GM12878 (cell line): ENCODE measurements around the gene NELFB. TPM values are rescaled to one million over a fixed set of nuclear protein-coding genes. Genes with fewer than 3 reads are reported as not detected.

Experiments
- ETV6 ChIP-seq, 2 experiments: fragments of 450-650 bp in 1 of 2; IDR thresholded peaks in 1 of 2; conservative IDR thresholded peaks in 1 of 2; 2 replicates each; pipeline ENCODE4 v1.6.1; 2014; ENCODE audit warnings: antibody characterized with exemption in 1 of 2, borderline replicate concordance in 1 of 2, low read depth in 1 of 2, mild to moderate bottlenecking in 1 of 2, moderate library complexity in 1 of 2
- MYC ChIP-seq: IDR thresholded peaks from 2 replicates; pipeline ENCODE4 v1.6.1; 2011; ENCODE audit warnings: mild to moderate bottlenecking, low read length, moderate library complexity, inconsistent platforms; ENCODE audit not compliant: insufficient read depth, insufficient replicate concordance, insufficient read length, severe bottlenecking
- NFXL1 ChIP-seq: fragments of 450-650 bp; IDR thresholded peaks from 2 replicates; pipeline ENCODE4 v1.6.1; 2017; ENCODE audit warnings: antibody characterized with exemption, mild to moderate bottlenecking, borderline replicate concordance
- NFYB ChIP-seq: IDR thresholded peaks from 2 replicates; pipeline ENCODE4 v1.6.1; 2011; ENCODE audit warnings: low read depth, mild to moderate bottlenecking, low read length, improper control_type of control experiment, moderate library complexity; ENCODE audit not compliant: insufficient read depth
- SMAD1 ChIP-seq: fragments of 450-650 bp; IDR thresholded peaks from 2 replicates; pipeline ENCODE4 v1.6.1; 2018; ENCODE audit warnings: mild to moderate bottlenecking, low read depth; ENCODE audit not compliant: partially characterized antibody
- SUPT20H ChIP-seq: IDR thresholded peaks from 2 replicates; pipeline ENCODE4 v1.6.1; 2011; ENCODE audit warnings: low read depth, mild to moderate bottlenecking, low read length, moderate library complexity, borderline replicate concordance; ENCODE audit not compliant: control insufficient read depth
- ZBED1 ChIP-seq: IDR thresholded peaks from 2 replicates; pipeline ENCODE4 v1.6.1; 2016; ENCODE audit warnings: borderline replicate concordance
- ZNF384 ChIP-seq: IDR thresholded peaks from 2 replicates; pipeline ENCODE4 v1.6.1; 2012; ENCODE audit warnings: low read depth, mild to moderate bottlenecking, low read length, improper control_type of control experiment, borderline replicate concordance
- ZNF622 ChIP-seq: fragments of 450-650 bp; IDR thresholded peaks from 2 replicates; pipeline ENCODE4 v1.6.1; 2017; ENCODE audit warnings: mild to moderate bottlenecking, inconsistent platforms
- polyA plus RNA-seq, 11 experiments: library from polyadenylated mRNA; depleted of rRNA in 4 of 11; unstranded in 6 of 11; stranded (reverse) in 5 of 11; fragments of >200 nt; fragmentation: Nextera tagmentation in 4 of 11; fragmentation: Illumina TruSeq in 1 of 11; extraction: Ambion mirVana in 4 of 11; extraction: Trizol in 1 of 11; gene quantifications; 1 replicate in 1 of 11; 2 replicates in 10 of 11; pipeline versions ENCODE4 v1.2.1 to v1.2.3, GENCODE V29; 2011 to 2016; ENCODE audit warnings: inconsistent platforms in 2 of 11, missing spikeins in 2 of 11, low read depth in 1 of 11
- total RNA-seq, 4 experiments: library from RNA; depleted of rRNA in 3 of 4; stranded (reverse); fragments of >200 nt in 3 of 4; fragmentation: Illumina TruSeq in 1 of 4; extraction: Trizol in 1 of 4; gene quantifications; 2 replicates each; pipeline versions ENCODE4 v1.2.1 to v1.2.3, GENCODE V29; 2013 to 2021
- TF ChIP-seq, protein P1 (sequence below): fragments of 450-650 bp; IDR thresholded peaks from 2 replicates; pipeline ENCODE4 v1.6.1; 2018; ENCODE audit warnings: borderline replicate concordance, mild to moderate bottlenecking; ENCODE audit not compliant: partially characterized antibody

The NELFB gene
- total and polyA plus RNA-seq, 10 of the 15 experiments (the other 5 are each of a cell fraction or from before 2014, with no cell fraction given) = 0.19 to 63.4 (median 30.9) TPM

DNA sequence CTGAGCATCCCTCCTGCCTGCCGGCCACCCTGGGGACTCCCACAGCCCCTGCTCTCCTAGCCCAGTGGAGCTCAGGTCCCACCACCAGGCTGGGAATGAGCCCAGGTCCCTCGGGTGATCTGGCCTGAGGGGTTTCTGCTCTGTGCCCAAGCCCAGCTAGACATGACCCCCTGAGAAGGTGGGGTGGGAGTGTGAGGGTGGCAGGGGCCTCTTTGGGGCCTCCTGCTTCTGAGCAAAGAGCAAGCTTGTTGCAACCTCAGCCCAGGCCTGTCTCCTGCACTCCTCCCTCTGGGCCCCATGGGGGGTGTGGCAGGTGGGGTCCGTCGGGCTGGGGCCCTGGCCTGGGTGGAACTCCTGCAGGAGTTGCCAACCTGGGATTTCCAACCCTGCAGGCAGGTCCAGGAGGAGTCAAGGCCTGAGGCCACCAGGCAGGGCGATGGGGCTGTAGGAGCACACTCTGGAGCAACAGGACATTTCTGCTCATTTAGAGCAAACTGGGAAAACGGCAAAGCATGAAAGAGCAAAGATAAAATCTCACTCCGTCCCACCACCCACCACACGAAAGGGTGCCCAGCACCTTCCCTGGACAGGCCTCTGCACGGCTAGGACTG is 58.3 kb downstream of the NELFB start (continued):
- TF ChIP-seq ETV6 (conservative IDR thresholded peaks at IDR 0.05 in 1 of 2, IDR thresholded peaks at IDR 0.05 in 1 of 2; ENCODE audit: borderline replicate concordance in 1 of 2, low read depth in 1 of 2) (no peak), SMAD1 (no peak), NFXL1 (no peak), MYC (no peak), ZNF384 (no peak), ZBED1 (no peak), NFYB (no peak), SUPT20H (no peak), ZNF622 (no peak)
- TF ChIP-seq, protein P1, sequence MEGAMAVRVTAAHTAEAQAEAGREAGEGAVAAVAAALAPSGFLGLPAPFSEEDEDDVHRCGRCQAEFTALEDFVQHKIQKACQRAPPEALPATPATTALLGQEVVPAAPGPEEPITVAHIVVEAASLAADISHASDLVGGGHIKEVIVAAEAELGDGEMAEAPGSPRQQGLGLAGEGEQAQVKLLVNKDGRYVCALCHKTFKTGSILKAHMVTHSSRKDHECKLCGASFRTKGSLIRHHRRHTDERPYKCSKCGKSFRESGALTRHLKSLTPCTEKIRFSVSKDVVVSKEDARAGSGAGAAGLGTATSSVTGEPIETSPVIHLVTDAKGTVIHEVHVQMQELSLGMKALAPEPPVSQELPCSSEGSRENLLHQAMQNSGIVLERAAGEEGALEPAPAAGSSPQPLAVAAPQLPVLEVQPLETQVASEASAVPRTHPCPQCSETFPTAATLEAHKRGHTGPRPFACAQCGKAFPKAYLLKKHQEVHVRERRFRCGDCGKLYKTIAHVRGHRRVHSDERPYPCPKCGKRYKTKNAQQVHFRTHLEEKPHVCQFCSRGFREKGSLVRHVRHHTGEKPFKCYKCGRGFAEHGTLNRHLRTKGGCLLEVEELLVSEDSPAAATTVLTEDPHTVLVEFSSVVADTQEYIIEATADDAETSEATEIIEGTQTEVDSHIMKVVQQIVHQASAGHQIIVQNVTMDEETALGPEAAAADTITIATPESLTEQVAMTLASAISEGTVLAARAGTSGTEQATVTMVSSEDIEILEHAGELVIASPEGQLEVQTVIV = no peak
- TF ChIP-seq, all 136 proteins: peak for 0
